ENCODE measurements around the gene KRTAP10-7. TPM values are rescaled to one million over a fixed set of nuclear protein-coding genes. Genes with fewer than 3 reads are reported as not detected.

KRTAP10-7 gene
- total and polyA plus RNA-seq, 2 experiments from 2014 or later: not detected

DNA sequence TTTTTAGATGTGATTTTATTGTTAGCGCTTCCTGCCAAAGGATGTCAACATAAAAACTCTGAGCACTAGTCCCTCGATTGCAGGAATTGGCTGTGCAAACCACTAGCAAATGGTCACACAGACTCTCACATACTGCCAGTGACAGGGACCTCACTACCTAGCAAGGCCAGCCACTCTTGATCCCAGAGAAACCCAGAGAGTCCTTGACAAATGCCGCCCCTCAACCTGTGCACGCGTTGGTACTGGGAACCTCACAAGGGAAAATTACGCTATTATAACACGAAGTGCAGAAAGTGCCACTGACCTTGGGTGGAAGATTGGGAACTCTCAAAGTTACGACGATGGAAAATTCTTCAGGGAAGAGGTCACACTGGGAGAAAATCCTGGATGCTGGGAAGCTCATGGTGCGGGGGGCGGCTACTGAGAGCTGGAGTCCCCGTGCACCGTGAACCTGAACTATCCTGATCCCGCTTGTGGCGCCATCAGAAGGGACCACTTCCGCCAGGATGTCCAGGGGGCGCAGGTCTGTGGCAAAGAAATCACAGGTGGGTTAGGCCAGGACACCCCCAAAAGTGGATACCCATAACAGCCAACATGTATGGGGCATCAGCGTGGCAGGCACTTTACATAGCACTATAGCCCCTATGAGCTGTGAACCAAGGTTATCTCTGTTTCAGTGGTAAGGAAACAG, 32.8 kb upstream of the KRTAP10-7 start:
- Histone ChIP-seq H3K9me3 (ENCODE audit: low read depth) (no peaks in the 10 kb centered on the region), H3F3A (ENCODE audit: insufficient read depth) (no peaks in the 10 kb centered on the region), H3K9ac (no peak overlapping the region), H2AFZ (no peak overlapping the region), H3K36me3 (ENCODE audit: low read depth) (no peaks in the 10 kb centered on the region), H3K79me2 (ENCODE audit: insufficient read depth) (no peaks in the 10 kb centered on the region), H3K4me3 (no peak overlapping the region), H3K27ac (no peak overlapping the region), H4K20me1 (ENCODE audit: insufficient read depth) (no peaks in the 10 kb centered on the region), H3K9me2 (ENCODE audit: insufficient read depth) (no peaks in the 10 kb centered on the region), H3K27me3 (replicated peaks; ENCODE audit: insufficient read depth) (peaks cover 9% of the 10 kb centered on the region; the same call in 1 of the 2 replicates), H3K4me1 (ENCODE audit: insufficient read depth) (no peaks in the 10 kb centered on the region), H3K4me2 (ENCODE audit: unreplicated experiment) (no peak overlapping the region)
- DNase-seq: no peak
- TF ChIP-seq EZH2 (IDR thresholded peaks at IDR 0.05; ENCODE audit: insufficient read depth, poor library complexity, severe bottlenecking): no peak
- TF ChIP-seq EZH2phosphoT487 (IDR thresholded peaks at IDR 0.05; ENCODE audit: insufficient read depth, low read depth): no peak
- WGBS, 2 experiments (ENCODE audit: low coverage in 1 of 2, low lambda C conversion rate in 2 of 2, missing lambda C conversion rate in 2 of 2): 65 to 67% methylated on average over 18 of the region's 18 CpGs
- in situ Hi-C loops (cut with MboI): no loop called here

DNA sequence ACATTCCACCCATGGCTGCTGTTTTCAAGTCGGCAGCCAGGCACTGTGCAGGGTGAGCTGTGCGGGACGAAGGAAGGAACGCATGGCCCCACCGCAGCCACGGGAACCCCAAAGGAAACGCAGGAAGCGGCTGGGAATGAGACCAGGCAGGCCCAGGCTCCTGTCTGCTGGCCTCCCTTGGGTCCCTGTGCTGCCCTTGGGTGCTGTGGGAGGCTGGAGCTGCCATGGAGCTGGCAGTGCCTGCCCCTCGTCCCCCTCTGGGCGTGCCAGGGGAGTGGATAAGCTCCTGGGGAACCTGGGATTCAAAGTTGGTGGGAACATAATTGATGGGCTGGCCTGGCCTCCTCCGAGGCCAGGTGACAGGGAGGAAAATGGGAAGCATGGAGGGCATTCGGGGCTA, 32.1 kb upstream of the KRTAP10-7 start:
- H3F3A ChIP-seq (ENCODE audit: insufficient read depth): no peaks in the 10 kb centered on the region
- H3K9me2 ChIP-seq (ENCODE audit: insufficient read depth): no peaks in the 10 kb centered on the region
- no peak overlapping the region for H3K4me3 ChIP-seq
- H3K4me1 ChIP-seq (ENCODE audit: insufficient read depth): no peaks in the 10 kb centered on the region
- H3K27ac ChIP-seq: no peak overlapping the region
- in situ Hi-C loops (cut with MboI): no loop called here
- H4K20me1 ChIP-seq (ENCODE audit: insufficient read depth): no peaks in the 10 kb centered on the region
- no peaks in the 10 kb centered on the region for H3K9me3 ChIP-seq (ENCODE audit: low read depth)
- H3K79me2 ChIP-seq (ENCODE audit: insufficient read depth): no peaks in the 10 kb centered on the region
- H3K27me3 ChIP-seq (replicated peaks; ENCODE audit: insufficient read depth): peaks cover 11% of the 10 kb centered on the region; the same call in 1 of the 2 replicates
- TF ChIP-seq EZH2 (IDR thresholded peaks at IDR 0.05; ENCODE audit: insufficient read depth, poor library complexity, severe bottlenecking): no peak
- no peak for TF ChIP-seq EZH2phosphoT487 (IDR thresholded peaks at IDR 0.05; ENCODE audit: insufficient read depth, low read depth)
- no peak overlapping the region for H3K4me2 ChIP-seq (ENCODE audit: unreplicated experiment)
- H3K9ac ChIP-seq: no peak overlapping the region
- no peaks in the 10 kb centered on the region for H3K36me3 ChIP-seq (ENCODE audit: low read depth)
- no peak overlapping the region for H2AFZ ChIP-seq
- DNase-seq: no peak
- WGBS, 2 experiments (ENCODE audit: low coverage in 1 of 2, low lambda C conversion rate in 2 of 2, missing lambda C conversion rate in 2 of 2): 34 to 37% methylated on average over 12 of the region's 12 CpGs

DNA sequence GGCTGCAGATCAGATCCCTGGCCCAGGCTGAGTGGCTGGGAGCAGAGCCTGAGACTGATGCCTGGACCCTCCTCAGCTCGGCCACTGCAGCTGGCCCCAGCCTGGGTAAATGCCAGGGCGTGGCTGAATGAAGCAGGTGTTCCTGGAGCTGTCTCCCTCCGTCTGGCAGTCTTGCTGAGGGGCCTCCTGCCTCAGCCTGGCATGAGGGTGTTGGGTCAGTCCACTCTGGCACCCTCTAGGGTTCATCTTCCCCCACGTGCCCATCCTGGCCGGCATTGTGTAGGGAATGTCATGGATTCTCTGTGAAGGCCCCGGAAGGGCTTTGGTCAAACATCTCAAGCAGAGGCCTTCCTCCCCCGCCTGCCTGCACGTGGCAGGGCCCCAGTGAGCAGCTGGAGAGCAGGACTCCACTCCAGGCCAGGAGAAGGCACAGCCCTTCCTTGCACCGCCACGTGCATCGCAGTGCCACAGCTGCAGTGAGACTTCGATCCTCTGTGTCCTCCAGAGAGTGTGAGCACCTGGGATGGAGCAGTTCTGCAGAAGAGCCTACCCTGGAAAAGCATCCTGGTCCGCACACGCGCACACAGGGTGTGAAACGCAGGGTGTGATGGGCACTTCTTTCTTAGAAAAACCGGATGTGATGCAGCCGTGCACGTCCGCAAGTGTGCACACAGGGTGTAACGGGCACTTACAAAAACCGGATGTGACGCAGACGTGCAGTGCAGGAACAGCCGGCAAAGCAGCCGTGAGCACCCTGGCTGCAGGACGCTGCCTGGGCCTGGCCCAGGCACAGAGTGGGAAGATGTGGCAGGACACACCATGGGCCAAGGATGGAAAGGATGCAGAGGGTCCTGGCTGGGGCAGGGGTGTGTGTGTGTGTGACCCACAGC, 31.5 kb upstream of the KRTAP10-7 start:
- no peaks in the 10 kb centered on the region for H3K9me2 ChIP-seq (ENCODE audit: insufficient read depth)
- H3K79me2 ChIP-seq (ENCODE audit: insufficient read depth): no peaks in the 10 kb centered on the region
- in situ Hi-C loops (cut with MboI): no loop called here
- H3K4me3 ChIP-seq: no peak overlapping the region
- TF ChIP-seq EZH2phosphoT487 (IDR thresholded peaks at IDR 0.05; ENCODE audit: insufficient read depth, low read depth): no peak
- TF ChIP-seq EZH2 (IDR thresholded peaks at IDR 0.05; ENCODE audit: insufficient read depth, poor library complexity, severe bottlenecking): no peak
- no peak overlapping the region for H3K9ac ChIP-seq
- H3K4me1 ChIP-seq (ENCODE audit: insufficient read depth): no peaks in the 10 kb centered on the region
- H3K9me3 ChIP-seq (ENCODE audit: low read depth): no peaks in the 10 kb centered on the region
- peaks cover 14% of the 10 kb centered on the region; the same call in 1 of the 2 replicates for H3K27me3 ChIP-seq (replicated peaks; ENCODE audit: insufficient read depth)
- no peaks in the 10 kb centered on the region for H4K20me1 ChIP-seq (ENCODE audit: insufficient read depth)
- no peaks in the 10 kb centered on the region for H3K36me3 ChIP-seq (ENCODE audit: low read depth)
- no peaks in the 10 kb centered on the region for H3F3A ChIP-seq (ENCODE audit: insufficient read depth)
- 48 to 49% methylated on average over 26 to 27 of the region's 27 CpGs for WGBS, 2 experiments (ENCODE audit: low coverage in 1 of 2, low lambda C conversion rate in 2 of 2, missing lambda C conversion rate in 2 of 2)
- no peak for DNase-seq
- H3K27ac ChIP-seq: no peak overlapping the region
- no peak overlapping the region for H3K4me2 ChIP-seq (ENCODE audit: unreplicated experiment)
- no peak overlapping the region for H2AFZ ChIP-seq

DNA sequence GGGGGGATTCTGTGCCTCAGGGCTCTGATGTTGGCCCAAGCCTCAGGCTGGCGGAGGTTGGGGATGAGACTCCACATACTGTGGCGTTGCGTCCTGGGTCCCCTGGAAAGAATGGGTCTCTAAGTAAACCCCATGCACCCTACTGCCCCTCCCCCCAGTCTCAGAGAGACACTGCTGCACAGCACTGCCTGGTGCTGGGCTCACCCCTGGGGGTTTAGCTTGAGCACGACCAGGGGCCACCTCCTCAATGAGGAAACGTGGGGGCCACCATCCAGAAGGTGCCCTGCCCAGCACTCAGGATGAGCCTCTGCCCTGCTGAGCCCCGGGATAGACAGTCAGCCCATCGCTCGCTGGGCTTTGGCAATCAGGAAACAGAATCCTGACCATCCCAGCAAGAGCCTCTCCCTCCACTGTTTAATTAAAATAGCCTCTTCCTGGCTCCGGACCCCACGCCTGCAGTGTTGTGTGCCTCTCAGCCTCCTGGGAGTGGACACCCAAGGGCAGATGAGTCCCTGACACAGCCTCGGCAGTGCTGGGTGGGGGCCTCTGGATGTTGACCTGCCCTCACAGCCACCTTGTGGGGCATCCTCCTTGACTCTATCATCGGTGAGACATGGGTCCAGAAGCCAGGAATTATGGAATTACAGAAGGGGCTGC, 30.4 kb upstream of the KRTAP10-7 start:
- WGBS, 2 experiments (ENCODE audit: low coverage in 1 of 2, low lambda C conversion rate in 2 of 2, missing lambda C conversion rate in 2 of 2): 39 to 44% methylated on average over 11 to 12 of the region's 12 CpGs
- no peaks in the 10 kb centered on the region for H3K9me3 ChIP-seq (ENCODE audit: low read depth)
- no peak overlapping the region for H3K4me2 ChIP-seq (ENCODE audit: unreplicated experiment)
- DNase-seq: no peak
- no peaks in the 10 kb centered on the region for H4K20me1 ChIP-seq (ENCODE audit: insufficient read depth)
- H3K4me1 ChIP-seq (ENCODE audit: insufficient read depth): no peaks in the 10 kb centered on the region
- H3K27ac ChIP-seq: no peak overlapping the region
- H3F3A ChIP-seq (ENCODE audit: insufficient read depth): no peaks in the 10 kb centered on the region
- H3K9me2 ChIP-seq (ENCODE audit: insufficient read depth): no peaks in the 10 kb centered on the region
- peaks cover 14% of the 10 kb centered on the region; the same call in 1 of the 2 replicates for H3K27me3 ChIP-seq (replicated peaks; ENCODE audit: insufficient read depth)
- no peak overlapping the region for H3K9ac ChIP-seq
- H2AFZ ChIP-seq: no peak overlapping the region
- TF ChIP-seq EZH2 (IDR thresholded peaks at IDR 0.05; ENCODE audit: insufficient read depth, poor library complexity, severe bottlenecking): no peak
- TF ChIP-seq EZH2phosphoT487 (IDR thresholded peaks at IDR 0.05; ENCODE audit: insufficient read depth, low read depth): no peak
- in situ Hi-C loops (cut with MboI): no loop called here
- no peak overlapping the region for H3K4me3 ChIP-seq
- H3K79me2 ChIP-seq (ENCODE audit: insufficient read depth): no peaks in the 10 kb centered on the region
- no peaks in the 10 kb centered on the region for H3K36me3 ChIP-seq (ENCODE audit: low read depth)

All from GM23248 (cell line).